Measurements from ENCODE around the gene PHIP. TPM values are rescaled to one million over a fixed set of nuclear protein-coding genes. Genes with fewer than 3 reads are reported as not detected.
"Not testable (repeated sequence)": the region's sequence is repeated elsewhere in the genome, so short reads cannot be mapped to it uniquely, and the experiment has no call there.

The PHIP gene
- total RNA-seq, 2 experiments from 2014 or later = 23.0 to 23.5 TPM

- peaks cover 14% of the 10 kb centered on the region for H3K9me3 Mint-ChIP-seq
- H3K4me1 Mint-ChIP-seq (ENCODE audit: low read depth) = no peaks in the 10 kb centered on the region
- DNase-seq = no peak
- H3K27me3 Mint-ChIP-seq (ENCODE audit: low read depth) = no peaks in the 10 kb centered on the region
- H3K27ac Mint-ChIP-seq = no peak overlapping the region
- no peak overlapping the region for H3K4me3 Mint-ChIP-seq
- CTCF ChIA-PET = no interaction called here
- H3K36me3 Mint-ChIP-seq (ENCODE audit: low read depth) = peaks cover 69% of the 10 kb centered on the region
- intact Hi-C loops (cut with micrococcal nuclease) = no loop called here
Observed at GRCh38 chr6:78952362-78952761, 125.7 kb downstream of the PHIP start.

- intact Hi-C loops (cut with micrococcal nuclease) = no loop called here
- no peak overlapping the region for H3K27ac Mint-ChIP-seq
- peaks cover 64% of the 10 kb centered on the region for H3K36me3 Mint-ChIP-seq (ENCODE audit: low read depth)
Observed at GRCh38 chr6:78948785-78949184, 129.3 kb downstream of the PHIP start.

DNA sequence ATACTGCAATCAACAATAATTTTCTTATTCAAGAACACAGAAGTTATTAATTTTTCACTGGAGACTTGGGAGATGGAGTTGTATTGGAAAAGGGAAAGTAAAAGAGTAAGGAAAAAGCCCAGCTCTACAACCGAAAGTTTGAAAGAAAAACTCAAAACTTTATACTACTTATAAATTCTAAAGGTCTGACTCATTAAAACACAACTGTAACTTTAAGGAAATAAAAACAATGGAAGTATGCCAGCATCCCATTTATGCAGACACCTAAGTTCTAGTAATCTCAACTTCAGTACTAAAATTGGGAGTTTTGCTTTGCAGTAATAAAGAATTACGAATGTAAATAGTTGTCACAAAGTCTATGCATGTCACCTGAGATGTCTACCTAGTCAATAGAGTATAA lies 130.1 kb downstream of the PHIP start:
- DNase-seq = no peak
- H3K4me3 Mint-ChIP-seq = no peak overlapping the region
- H3K9me3 Mint-ChIP-seq = peaks cover 12% of the 10 kb centered on the region
- H3K4me1 Mint-ChIP-seq (ENCODE audit: low read depth) = no peaks in the 10 kb centered on the region
- peaks cover 62% of the 10 kb centered on the region for H3K36me3 Mint-ChIP-seq (ENCODE audit: low read depth)
- no peaks in the 10 kb centered on the region for H3K27me3 Mint-ChIP-seq (ENCODE audit: low read depth)
- intact Hi-C loops (cut with micrococcal nuclease) = no loop called here
- H3K27ac Mint-ChIP-seq = no peak overlapping the region
- CTCF ChIA-PET = no interaction called here

More at GRCh38 chr6:78948785-78949184, 129.3 kb downstream of the PHIP start:
- Mint-ChIP-seq H3K9me3 (peaks cover 12% of the 10 kb centered on the region), H3K27me3 (ENCODE audit: low read depth) (no peaks in the 10 kb centered on the region), H3K4me1 (ENCODE audit: low read depth) (no peaks in the 10 kb centered on the region), H3K4me3 (no peak overlapping the region)
- CTCF ChIA-PET = no interaction called here
- no peak for DNase-seq

DNA sequence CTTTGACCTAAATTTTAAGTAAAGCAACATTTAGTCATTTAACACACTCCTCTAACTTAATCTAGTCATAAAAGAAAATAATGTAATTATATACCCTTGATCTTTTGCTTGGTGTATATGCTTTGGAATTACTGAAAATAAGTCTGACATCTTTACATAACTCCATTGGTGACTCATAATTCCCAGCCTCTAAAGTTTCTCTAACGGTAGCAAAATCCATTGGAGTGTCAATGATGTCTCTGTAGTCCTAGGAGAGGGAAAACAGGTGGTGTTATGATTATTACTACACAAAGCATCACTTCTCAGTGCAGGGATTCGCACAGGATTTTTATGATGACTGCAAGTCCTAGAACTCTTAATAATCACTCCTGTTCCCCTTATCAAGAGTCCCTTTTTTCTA lies 130.5 kb downstream of the PHIP start:
- H3K4me1 Mint-ChIP-seq (ENCODE audit: low read depth) = no peaks in the 10 kb centered on the region
- H3K4me3 Mint-ChIP-seq = no peak overlapping the region
- DNase-seq = no peak
- peaks cover 12% of the 10 kb centered on the region for H3K9me3 Mint-ChIP-seq
- intact Hi-C loops (cut with micrococcal nuclease) = no loop called here
- no peaks in the 10 kb centered on the region for H3K27me3 Mint-ChIP-seq (ENCODE audit: low read depth)
- H3K36me3 Mint-ChIP-seq (ENCODE audit: low read depth) = peaks cover 59% of the 10 kb centered on the region
- H3K27ac Mint-ChIP-seq = no peak overlapping the region
- CTCF ChIA-PET = no interaction called here

GRCh38 chr6:78942446-78942845 lies 135.6 kb downstream of the PHIP start:
- CTCF ChIA-PET = no interaction called here
- Mint-ChIP-seq H3K27me3 (ENCODE audit: low read depth) (no peaks in the 10 kb centered on the region), H3K4me3 (no peak overlapping the region), H3K4me1 (ENCODE audit: low read depth) (no peaks in the 10 kb centered on the region), H3K27ac (no peak overlapping the region), H3K9me3 (no peaks in the 10 kb centered on the region), H3K36me3 (ENCODE audit: low read depth) (peaks cover 44% of the 10 kb centered on the region)
- DNase-seq = no peak
- intact Hi-C loops (cut with micrococcal nuclease) = no loop called here

- peaks cover 18% of the 10 kb centered on the region for H3K36me3 Mint-ChIP-seq (ENCODE audit: low read depth)
- no peak for DNase-seq
- H3K27me3 Mint-ChIP-seq (ENCODE audit: low read depth) = no peaks in the 10 kb centered on the region
- CTCF ChIA-PET = no interaction called here
- H3K27ac Mint-ChIP-seq = no peak overlapping the region
- no peaks in the 10 kb centered on the region for H3K4me1 Mint-ChIP-seq (ENCODE audit: low read depth)
- H3K9me3 Mint-ChIP-seq = peaks cover 15% of the 10 kb centered on the region
- intact Hi-C loops (cut with micrococcal nuclease) = no loop called here
- H3K4me3 Mint-ChIP-seq = no peak overlapping the region
Observed at GRCh38 chr6:78936515-78936914, 141.5 kb downstream of the PHIP start.

- CTCF ChIA-PET = no interaction called here
- Mint-ChIP-seq H3K4me3 (no peak overlapping the region), H3K27ac (no peak overlapping the region), H3K27me3 (ENCODE audit: low read depth) (no peaks in the 10 kb centered on the region), H3K36me3 (ENCODE audit: low read depth) (peaks cover 12% of the 10 kb centered on the region), H3K9me3 (peaks cover 15% of the 10 kb centered on the region), H3K4me1 (ENCODE audit: low read depth) (no peaks in the 10 kb centered on the region)
- intact Hi-C loops (cut with micrococcal nuclease) = no loop called here
- no peak for DNase-seq
Observed at GRCh38 chr6:78935553-78935952, 142.5 kb downstream of the PHIP start.

DNA sequence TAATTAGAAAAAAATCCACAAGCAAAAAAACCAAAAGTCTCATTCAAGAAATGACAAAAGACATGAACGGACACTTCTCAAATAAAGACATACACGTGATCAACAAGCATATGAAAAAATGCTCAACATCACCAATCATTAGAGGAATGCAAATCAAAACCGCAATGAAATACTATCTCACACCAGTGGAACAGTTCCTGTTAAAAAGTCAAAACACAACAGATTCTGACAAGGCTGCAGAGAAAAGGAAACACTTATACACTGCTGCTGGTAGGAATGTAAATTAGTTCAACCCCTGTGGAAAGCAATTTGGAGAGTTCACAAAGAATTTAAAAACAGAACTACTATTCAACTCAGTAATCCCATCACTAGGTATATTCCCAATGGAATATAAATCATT lies 152.7 kb downstream of the PHIP start:
- no peaks in the 10 kb centered on the region for H3K27me3 Mint-ChIP-seq (ENCODE audit: low read depth)
- DNase-seq = no peak
- H3K27ac Mint-ChIP-seq = no peak overlapping the region
- CTCF ChIA-PET = no interaction called here
- peaks cover 4% of the 10 kb centered on the region for H3K36me3 Mint-ChIP-seq (ENCODE audit: low read depth)
- no peak overlapping the region for H3K4me3 Mint-ChIP-seq
- H3K9me3 Mint-ChIP-seq = peaks cover 62% of the 10 kb centered on the region
- H3K4me1 Mint-ChIP-seq (ENCODE audit: low read depth) = no peaks in the 10 kb centered on the region
- intact Hi-C loops (cut with micrococcal nuclease) = no loop called here

- H3K9me3 Mint-ChIP-seq = peaks cover 59% of the 10 kb centered on the region
- intact Hi-C loops (cut with micrococcal nuclease); H3K4me1 Mint-ChIP-seq (ENCODE audit: low read depth); H3K36me3 Mint-ChIP-seq (ENCODE audit: low read depth); H3K27ac Mint-ChIP-seq; H3K4me3 Mint-ChIP-seq; CTCF ChIA-PET; DNase-seq; H3K27me3 Mint-ChIP-seq (ENCODE audit: low read depth): not testable (repeated sequence)
Observed at GRCh38 chr6:78921168-78921567, 156.9 kb downstream of the PHIP start.

DNA sequence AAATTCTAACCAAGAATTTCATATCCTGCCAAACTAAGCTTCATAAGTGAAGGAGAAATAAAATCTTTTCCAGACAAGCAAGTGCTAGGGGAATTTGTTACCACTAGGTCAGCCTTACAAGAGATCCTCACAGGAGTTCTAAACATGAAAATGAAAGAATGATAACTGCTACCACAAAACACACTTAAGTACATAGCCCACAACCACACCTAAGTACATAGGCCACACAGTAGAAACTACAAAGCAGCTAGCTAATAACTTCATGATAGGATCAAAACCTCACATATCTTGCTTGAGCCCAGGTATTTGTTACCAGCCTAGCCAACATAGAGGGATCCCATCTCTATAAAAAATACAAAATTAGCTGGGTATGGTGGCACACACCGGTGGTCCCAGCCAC lies 160.3 kb downstream of the PHIP start:
- DNase-seq = no peak
- no peak overlapping the region for H3K27ac Mint-ChIP-seq
- CTCF ChIA-PET = no interaction called here
- H3K4me1 Mint-ChIP-seq (ENCODE audit: low read depth) = no peaks in the 10 kb centered on the region
- intact Hi-C loops (cut with micrococcal nuclease) = no loop called here
- H3K36me3 Mint-ChIP-seq (ENCODE audit: low read depth) = peaks cover 4% of the 10 kb centered on the region
- peaks cover 11% of the 10 kb centered on the region for H3K27me3 Mint-ChIP-seq (ENCODE audit: low read depth)
- H3K9me3 Mint-ChIP-seq = peaks cover 36% of the 10 kb centered on the region
- no peak overlapping the region for H3K4me3 Mint-ChIP-seq

- Mint-ChIP-seq H3K27me3 (ENCODE audit: low read depth) (peaks cover 18% of the 10 kb centered on the region), H3K36me3 (ENCODE audit: low read depth) (peaks cover 4% of the 10 kb centered on the region), H3K4me3 (no peak overlapping the region), H3K27ac (no peak overlapping the region), H3K9me3 (peaks cover 27% of the 10 kb centered on the region), H3K4me1 (ENCODE audit: low read depth) (no peaks in the 10 kb centered on the region)
- no peak for DNase-seq
- intact Hi-C loops (cut with micrococcal nuclease) = no loop called here
- CTCF ChIA-PET = no interaction called here
Observed at GRCh38 chr6:78916411-78916810, 161.6 kb downstream of the PHIP start.

- peak overlapping the region; percentile 19 for H3K4me3 Mint-ChIP-seq
- intact Hi-C loops (cut with micrococcal nuclease) = loop anchor here (2.0 kb wide), 2 partner anchors 15 to 167 kb away; partner anchors contain the start of gene PHIP
- H3K36me3 Mint-ChIP-seq (ENCODE audit: low read depth) = peaks cover 7% of the 10 kb centered on the region
- peaks cover 34% of the 10 kb centered on the region for H3K27me3 Mint-ChIP-seq (ENCODE audit: low read depth)
- no peak for DNase-seq
- H3K9me3 Mint-ChIP-seq = peaks cover 2% of the 10 kb centered on the region
- H3K4me1 Mint-ChIP-seq (ENCODE audit: low read depth) = peaks cover 13% of the 10 kb centered on the region
- H3K27ac Mint-ChIP-seq = no peak overlapping the region
- CTCF ChIA-PET = interaction anchor here (0.5 to 0.9 kb wide), 2 partner anchors 26 to 322 kb away, joined by 3 read pairs; no protein-coding TSS in a partner anchor
Observed at GRCh38 chr6:78911218-78911940, 166.7 kb downstream of the PHIP start.

DNA sequence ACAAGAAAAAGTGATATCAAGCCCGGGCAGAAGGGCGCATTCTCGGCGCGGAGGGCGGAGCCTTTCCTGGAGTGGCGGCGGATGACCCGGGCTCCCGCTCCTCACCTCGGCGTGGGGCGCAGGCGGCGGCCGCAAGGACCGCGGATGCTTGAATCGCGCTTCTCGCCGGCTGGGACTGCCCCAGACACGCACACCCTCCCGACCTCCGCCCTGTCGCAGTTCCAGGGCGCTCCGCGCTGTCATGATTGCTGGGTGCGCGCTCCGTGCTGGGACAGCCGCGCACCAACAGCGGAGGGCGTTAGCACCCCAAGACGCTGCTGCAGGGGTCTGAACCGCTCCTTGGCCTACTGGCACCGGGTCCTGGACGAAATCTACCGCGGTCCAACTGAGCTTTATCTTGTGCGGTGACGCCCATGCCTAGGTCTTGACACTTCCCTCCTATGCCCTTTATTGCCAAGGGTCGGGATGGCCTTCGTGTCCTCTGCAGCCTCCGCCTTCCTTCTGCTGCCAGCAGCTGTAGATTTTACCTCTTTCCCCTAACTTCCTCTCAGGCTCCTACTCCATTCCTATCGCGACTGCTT lies 167.4 kb downstream of the PHIP start:
- H3K27me3 Mint-ChIP-seq (ENCODE audit: low read depth) = peaks cover 32% of the 10 kb centered on the region
- H3K27ac Mint-ChIP-seq = no peak overlapping the region
- peak; percentile 38 for DNase-seq
- intact Hi-C loops (cut with micrococcal nuclease) = loop anchor here (2.0 kb wide), 2 partner anchors 14 to 168 kb away; partner anchors contain the start of gene PHIP
- H3K36me3 Mint-ChIP-seq (ENCODE audit: low read depth) = peaks cover 7% of the 10 kb centered on the region
- H3K9me3 Mint-ChIP-seq = no peaks in the 10 kb centered on the region
- peak overlapping the region; percentile 19 for H3K4me3 Mint-ChIP-seq
- peaks cover 13% of the 10 kb centered on the region for H3K4me1 Mint-ChIP-seq (ENCODE audit: low read depth)
- CTCF ChIA-PET = interaction anchor here (0.6 kb wide), 1 partner anchor 174 kb away, joined by 3 read pairs; no protein-coding TSS in a partner anchor
